Measurements from ENCODE around the gene TRAPPC2. TPM values are rescaled to one million over a fixed set of nuclear protein-coding genes. Genes with fewer than 3 reads are reported as not detected.

Gene TRAPPC2
- total and polyA plus RNA-seq, 2 of the 4 experiments (the other 2 are of a cell fraction) = 11.3 to 13.8 TPM

GRCh38 chrX:13694983-13695382 is 39.4 kb downstream of the TRAPPC2 start:
- Histone ChIP-seq H2BK120ac (ENCODE audit: low read depth, low read length) (no peak overlapping the region), H4K91ac (ENCODE audit: insufficient read depth, low read depth, low read length) (no peak overlapping the region), H4K8ac (ENCODE audit: low read depth in 2 of 2, low read length in 2 of 2) (no peak overlapping the region), H2AK5ac (ENCODE audit: low read depth, low read length) (no peak overlapping the region), H2BK15ac (ENCODE audit: low read depth, low read length) (no peak overlapping the region), H2BK20ac (ENCODE audit: low read depth, low read length) (no peak overlapping the region), H2AK9ac (replicated peaks; ENCODE audit: low read depth, low read length, poor library complexity) (no peak overlapping the region), H3K23ac (ENCODE audit: low read depth, low read length) (no peak overlapping the region), H3K9me1 (ENCODE audit: insufficient read depth, low read length) (peaks cover 3% of the 10 kb centered on the region; the same call in 1 of the 2 replicates), H3K18ac (ENCODE audit: low read depth, low read length) (no peak overlapping the region), H3K4me1 (ENCODE audit: control insufficient read depth, insufficient read depth, low read length) (peaks cover 11% of the 10 kb centered on the region), H2AFZ (replicated peaks; ENCODE audit: low read length, poor library complexity) (no peak overlapping the region), H3K4me3 (ENCODE audit: insufficient read depth, low read depth, low read length) (no peak overlapping the region), H3K27ac (ENCODE audit: insufficient read depth, low read length) (no peak overlapping the region), H3K14ac (replicated peaks; ENCODE audit: low read depth, low read length) (no peak overlapping the region), H3K79me1 (ENCODE audit: low read depth in 1 of 2, low read length in 2 of 2) (peaks cover 23 to 54% of the 10 kb centered on the region in 2 experiments), H3K4me2 (ENCODE audit: low read depth, low read length) (no peak overlapping the region), H3K4ac (ENCODE audit: low read depth, low read length) (no peak overlapping the region), H3K56ac (ENCODE audit: extremely low read depth, insufficient read depth, low read length) (no peak overlapping the region), H3K9ac (ENCODE audit: low read depth, low read length) (no peak overlapping the region), H3K36me3 (ENCODE audit: control insufficient read depth, insufficient read depth, low read length) (peaks cover 2% of the 10 kb centered on the region), H2BK5ac (ENCODE audit: low read depth, low read length, poor library complexity, severe bottlenecking) (no peak overlapping the region), H3K9me3 (ENCODE audit: control insufficient read depth, insufficient read depth, low read length) (no peaks in the 10 kb centered on the region), H4K20me1 (ENCODE audit: insufficient read depth, low read length) (peaks cover 57% of the 10 kb centered on the region), H3K27me3 (ENCODE audit: control insufficient read depth, insufficient read depth, low read length) (no peaks in the 10 kb centered on the region; the same call in 1 of the 2 replicates), H4K5ac (ENCODE audit: low read depth, low read length) (no peak overlapping the region)
- dilution Hi-C loops (cut with HindIII; ENCODE audit: low sequenced_read_pairs, unreplicated experiment) (no loop called here), intact Hi-C loops (cut with micrococcal nuclease) (loop anchor here (5.0 kb wide), 1 partner anchor 37 kb away; the partner anchor contains the start of genes OFD1 and TRAPPC2), in situ Hi-C loops (cut with MboI; ENCODE audit: low sequenced_read_pairs) (no loop called here)
- TF ChIP-seq RFX5 (IDR thresholded peaks at IDR 0.05; ENCODE audit: low read depth, low read length) = no peak
- no peak for TF ChIP-seq USF2 (IDR thresholded peaks at IDR 0.05; ENCODE audit: low read depth, low read length)
- TF ChIP-seq POLR2A (IDR thresholded peaks at IDR 0.05; ENCODE audit: low read depth, low read length) = no peak
- TF ChIP-seq MAZ (IDR thresholded peaks at IDR 0.05; ENCODE audit: borderline replicate concordance, low read depth, low read length) = no peak
- TF ChIP-seq RCOR1 (IDR thresholded peaks at IDR 0.05; ENCODE audit: insufficient replicate concordance, low read length) = no peak
- ChIA-PET CTCF (interaction anchor here (1.2 kb wide), 1 partner anchor 10 kb away, joined by 5 read pairs; no protein-coding TSS in a partner anchor), POLR2A (ENCODE audit: unreplicated experiment) (interaction anchor here (0.5 kb wide), 1 partner anchor 27 kb away, joined by 5 read pairs; no protein-coding TSS in a partner anchor)
- WGBS, 2 experiments (ENCODE audit: extremely low coverage in 2 of 2, insufficient read length in 1 of 2) = 84% methylated on average over 5 of the region's 8 CpGs; no CpG with 5 or more reads in 1 of the 2 experiments
- BruUV-seq (replicated peaks) = no TSS peak
- no peak for ATAC-seq (ENCODE audit: low read depth)
- DNase-seq = no peak
